NOMO-1 treated with dmso at 0.1 percent for 144 hours (cell line): ENCODE data around the gene TLE4.
"Not testable (repeated sequence)": the region's sequence is repeated elsewhere in the genome, so short reads cannot be mapped to it uniquely, and the experiment has no call there.

Experiments
- DNase-seq: peaks from one replicate; lab custom pipeline; 2025; ENCODE audit not compliant: unreplicated experiment; lab: John Stamatoyannopoulos, UW

TLE4 gene

DNA sequence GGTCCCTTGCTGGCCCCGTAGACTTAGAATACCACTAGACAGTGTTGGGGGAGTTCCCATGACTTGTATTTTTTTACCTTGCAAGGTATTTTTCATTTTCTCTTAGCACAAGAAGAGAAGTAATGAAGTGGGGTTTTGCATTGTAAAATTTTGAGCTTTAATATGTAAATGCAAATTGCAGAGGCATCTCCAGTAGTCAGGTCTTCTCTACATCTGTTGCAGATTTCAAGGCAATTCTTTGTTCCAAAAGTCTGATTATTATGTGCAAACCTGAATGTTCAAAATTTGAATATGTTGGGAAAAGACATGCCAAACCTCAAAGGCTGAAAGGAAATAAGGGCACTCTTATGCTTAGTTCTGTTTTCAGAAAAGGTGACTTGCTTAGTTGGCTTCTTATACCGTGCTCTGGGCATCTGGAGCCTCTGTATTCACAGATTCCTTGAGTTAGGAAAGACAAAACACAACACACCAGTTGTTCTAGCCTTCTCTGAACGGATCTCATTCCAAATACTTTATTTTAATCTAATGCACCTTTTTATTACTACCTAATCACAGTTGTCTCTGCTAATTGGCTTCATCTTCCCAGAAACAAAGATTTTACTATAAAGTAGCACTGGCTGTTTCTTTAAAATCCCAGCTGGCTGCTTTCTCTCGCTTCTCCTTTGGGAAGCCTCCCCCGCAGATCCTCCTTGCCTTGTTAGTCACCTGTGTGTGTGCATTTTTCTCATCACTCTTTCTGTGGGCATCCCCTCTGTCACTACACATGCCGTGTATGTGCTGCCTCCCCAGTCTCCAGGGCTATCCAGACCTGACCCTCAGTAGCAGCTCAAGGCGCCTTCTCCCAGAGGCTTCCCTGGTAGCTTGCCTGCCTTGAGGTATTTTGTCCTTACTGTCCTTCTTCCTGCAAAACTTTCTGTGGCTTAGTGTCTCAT lies 138.2 kb downstream of the TLE4 start:
- no peak for DNase-seq

- no peak for DNase-seq
Observed at GRCh38 chr9:79711874-79712273, 140.1 kb downstream of the TLE4 start.

- no peak for DNase-seq
Observed at GRCh38 chr9:79719021-79719420, 147.3 kb downstream of the TLE4 start.

DNA sequence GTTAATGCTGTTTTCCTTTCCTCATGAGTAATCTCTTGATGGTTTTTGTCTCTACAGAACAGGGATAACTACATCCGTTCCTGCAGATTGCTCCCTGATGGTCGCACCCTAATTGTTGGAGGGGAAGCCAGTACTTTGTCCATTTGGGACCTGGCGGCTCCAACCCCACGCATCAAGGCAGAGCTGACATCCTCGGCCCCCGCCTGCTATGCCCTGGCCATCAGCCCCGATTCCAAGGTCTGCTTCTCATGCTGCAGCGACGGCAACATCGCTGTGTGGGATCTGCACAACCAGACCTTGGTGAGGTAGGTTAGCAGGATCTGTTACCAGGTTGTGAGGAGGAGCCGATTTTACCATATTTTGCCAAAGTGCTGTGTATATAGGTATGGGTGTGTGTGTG lies 148.2 kb downstream of the TLE4 start:
- no peak for DNase-seq

DNA sequence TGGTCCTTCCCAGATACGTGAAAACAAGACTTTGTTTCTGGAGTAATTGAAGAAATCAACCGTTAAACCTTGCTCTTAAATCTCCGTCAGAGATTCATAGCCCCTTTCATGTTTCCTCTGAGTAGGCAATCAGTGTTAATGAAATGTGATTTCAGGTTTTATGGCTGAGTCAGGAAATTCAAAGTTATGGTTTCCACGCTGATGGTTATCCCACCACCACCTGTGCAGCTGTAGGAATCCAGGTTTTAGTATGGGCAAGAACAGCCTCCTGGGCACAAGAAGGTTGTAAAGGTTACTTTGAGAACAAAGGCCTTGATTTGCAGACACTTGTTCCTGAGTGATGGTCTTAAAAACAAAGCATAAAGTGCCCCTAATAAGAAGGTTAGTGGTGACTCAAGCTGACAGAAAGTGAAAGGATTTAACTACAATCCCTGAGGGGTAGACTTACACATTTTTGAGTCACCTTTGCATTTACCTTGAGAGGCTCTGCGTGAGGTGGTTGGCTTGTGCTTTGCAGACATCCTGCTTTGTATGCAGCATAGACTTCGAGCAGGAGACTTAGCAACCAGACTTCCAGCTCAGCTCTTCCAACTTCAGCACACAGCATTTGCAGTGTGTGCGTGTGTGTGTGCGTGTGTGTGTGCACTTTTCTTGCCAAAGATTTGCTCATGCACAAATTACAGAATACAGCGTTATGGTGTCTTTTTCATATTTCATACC lies 159.6 kb downstream of the TLE4 start:
- no peak for DNase-seq

DNA sequence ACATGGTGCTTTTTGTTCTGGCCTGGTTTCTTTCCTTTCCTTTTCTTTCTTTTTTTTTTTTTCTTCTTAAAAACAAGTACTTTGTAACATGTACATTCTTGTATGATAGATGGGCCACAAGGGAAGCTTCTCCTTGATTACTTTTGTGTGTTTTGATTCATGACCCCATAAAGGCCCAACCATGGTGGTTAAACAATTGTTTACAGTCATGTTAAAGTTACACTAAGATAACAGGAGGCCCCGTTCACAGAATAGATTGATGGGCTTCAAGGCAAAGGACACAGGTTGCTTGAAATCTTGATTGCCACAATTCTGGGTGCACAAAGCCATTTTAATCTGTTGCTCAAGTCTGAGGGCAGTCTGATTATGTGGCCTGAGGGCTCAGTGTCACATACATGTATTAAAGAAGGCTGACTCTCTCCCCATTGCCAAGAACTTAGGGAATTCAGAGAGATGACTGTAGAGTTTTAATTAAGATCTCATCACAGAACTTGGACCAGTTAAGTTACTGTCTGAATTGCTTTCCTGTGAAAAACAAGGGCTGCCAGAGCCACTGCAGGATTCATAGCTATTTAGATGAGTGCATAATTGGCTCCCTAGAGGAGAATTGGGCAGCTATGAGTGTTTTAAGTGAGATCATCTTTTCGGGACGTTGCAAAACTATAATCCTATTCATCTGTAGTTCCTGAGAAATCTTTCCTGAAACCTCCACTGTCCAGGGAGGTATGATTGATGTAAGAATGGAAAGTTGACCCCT lies 163.4 kb downstream of the TLE4 start:
- no peak for DNase-seq

DNA sequence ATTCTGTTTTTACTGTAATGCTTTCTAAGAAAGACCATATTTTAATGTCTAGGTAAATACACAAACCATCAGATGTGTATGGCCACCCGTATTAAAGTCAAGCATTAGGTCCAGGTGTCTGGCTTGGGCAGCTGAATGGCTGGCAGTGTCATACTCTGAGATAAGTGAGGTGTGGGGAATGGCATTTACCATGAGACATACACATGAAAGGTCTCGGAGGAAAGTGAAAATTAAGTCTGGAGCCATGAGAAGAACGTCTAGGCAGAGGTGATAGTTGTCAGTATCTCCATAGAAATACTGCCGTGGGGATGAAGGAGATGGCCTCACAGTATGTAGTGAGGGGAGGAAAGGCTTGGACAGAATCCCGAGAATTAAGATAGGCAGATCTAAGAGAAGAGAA lies 164.3 kb downstream of the TLE4 start:
- no peak for DNase-seq

DNA sequence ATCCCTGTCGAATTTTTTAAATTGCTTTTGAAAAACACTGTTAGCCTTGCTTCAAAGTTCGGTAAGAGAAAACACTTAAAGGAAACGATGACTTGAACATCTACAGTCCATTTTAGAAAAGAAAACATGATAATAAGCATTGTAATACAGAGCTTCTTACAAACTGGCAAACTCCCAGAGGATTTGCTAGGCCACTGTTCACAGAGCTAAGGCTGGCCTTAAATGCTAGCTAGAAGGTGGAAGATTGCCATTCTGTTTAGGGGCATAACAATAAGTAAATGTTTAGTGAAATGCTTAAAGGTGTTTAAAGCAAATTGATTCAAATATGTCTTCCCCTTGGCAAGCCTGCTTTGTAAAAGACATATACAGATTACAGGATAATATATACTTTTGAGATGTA lies 169.6 kb downstream of the TLE4 start:
- no peak for DNase-seq

GRCh38 chr9:79742110-79742721 lies 170.5 kb downstream of the TLE4 start:
- no peak for DNase-seq

DNA sequence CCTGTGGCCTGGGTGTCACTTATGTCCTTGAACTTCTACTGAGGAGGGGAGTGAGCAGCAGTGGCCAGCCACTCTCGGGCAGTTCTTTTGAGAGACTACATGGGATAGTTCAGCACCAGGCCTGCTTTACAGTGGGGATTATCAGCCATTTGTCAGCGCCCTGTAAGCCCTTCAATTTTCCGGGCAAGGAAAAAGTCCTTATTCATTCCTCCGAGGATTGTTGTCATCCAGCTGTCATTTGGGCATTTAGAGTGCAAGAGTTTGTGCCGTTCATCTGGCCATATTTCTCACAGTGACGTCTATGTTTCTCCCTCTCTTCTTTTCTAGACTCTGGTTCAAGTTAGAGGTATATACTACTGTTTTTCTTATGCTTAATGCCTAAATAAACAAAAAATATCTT lies 172.8 kb downstream of the TLE4 start:
- DNase-seq = no peak

DNA sequence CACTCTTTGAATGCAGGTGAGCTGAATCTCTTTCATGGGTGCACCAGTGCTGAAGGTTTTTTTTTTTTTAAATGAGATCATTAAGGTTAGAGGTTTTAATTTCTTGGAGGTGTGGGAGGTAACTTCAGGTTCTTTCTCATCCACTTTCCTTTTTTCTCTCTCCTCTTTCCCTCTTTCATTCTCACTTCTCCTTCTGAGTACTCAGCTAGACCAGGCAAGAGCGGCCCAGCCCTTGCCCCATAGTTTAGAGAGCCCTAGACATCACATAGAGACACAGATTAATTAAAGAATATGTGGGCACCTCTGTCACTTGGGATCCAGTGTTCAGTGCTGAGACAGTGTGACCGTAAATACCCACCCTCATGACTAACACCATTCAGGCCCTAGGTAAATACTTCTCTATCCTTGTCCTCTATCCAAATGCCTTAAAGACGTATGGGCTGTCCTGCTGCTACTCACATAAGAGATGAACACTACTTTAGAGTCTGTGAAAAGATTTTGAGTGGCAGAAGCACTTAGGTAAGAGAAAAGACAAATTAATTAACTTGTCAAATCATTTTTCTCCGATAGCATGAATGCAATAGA lies 174.1 kb downstream of the TLE4 start:
- DNase-seq = no peak

DNA sequence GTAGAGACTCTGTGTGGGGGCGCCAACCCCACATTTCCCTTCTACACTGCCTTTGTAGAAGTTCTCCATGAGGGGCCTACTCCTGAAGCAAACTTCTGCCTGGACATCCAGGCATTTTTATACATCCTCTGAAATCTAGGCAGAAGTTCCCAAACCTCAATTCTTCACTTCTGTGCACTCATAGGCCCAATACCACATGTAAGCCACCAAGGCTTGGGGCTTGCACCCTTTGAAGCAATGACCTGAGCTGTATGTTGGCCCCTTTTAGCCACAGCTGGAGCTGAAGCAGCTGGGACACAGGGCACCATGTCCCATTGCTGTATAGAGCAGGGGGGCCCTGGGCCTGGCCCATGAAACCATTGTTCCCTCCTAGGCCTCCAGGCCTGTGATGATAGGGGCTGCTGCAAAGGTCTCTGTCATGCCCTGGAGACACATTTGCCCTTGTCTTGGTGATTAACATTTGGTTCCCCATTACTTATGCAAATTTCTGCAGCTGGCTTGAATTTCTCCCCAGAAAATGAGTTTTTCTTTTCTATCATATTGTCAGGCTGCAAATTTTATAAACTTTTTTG lies 180.2 kb downstream of the TLE4 start:
- DNase-seq = not testable (repeated sequence)

GRCh38 chr9:79756414-79756813 lies 184.6 kb downstream of the TLE4 start:
- DNase-seq = no peak

DNA sequence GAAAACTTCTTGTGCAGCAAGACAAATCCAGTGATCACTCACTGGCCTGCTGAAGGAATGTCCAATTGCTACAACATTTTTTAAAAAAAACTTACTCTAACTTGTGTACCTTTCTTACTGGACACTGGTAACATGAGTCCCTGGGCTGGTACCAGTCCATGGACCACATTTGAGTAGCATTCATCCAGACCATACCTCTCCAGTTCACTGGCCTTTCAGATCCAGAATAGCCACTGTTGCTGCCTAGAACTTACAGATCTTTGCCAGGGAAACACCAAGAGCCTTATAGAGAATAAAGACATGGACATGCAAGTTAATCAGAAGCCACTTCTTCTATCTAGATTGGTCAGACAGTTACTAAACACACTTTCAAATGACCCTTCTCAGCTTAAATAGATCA lies 185.3 kb downstream of the TLE4 start:
- no peak for DNase-seq

DNA sequence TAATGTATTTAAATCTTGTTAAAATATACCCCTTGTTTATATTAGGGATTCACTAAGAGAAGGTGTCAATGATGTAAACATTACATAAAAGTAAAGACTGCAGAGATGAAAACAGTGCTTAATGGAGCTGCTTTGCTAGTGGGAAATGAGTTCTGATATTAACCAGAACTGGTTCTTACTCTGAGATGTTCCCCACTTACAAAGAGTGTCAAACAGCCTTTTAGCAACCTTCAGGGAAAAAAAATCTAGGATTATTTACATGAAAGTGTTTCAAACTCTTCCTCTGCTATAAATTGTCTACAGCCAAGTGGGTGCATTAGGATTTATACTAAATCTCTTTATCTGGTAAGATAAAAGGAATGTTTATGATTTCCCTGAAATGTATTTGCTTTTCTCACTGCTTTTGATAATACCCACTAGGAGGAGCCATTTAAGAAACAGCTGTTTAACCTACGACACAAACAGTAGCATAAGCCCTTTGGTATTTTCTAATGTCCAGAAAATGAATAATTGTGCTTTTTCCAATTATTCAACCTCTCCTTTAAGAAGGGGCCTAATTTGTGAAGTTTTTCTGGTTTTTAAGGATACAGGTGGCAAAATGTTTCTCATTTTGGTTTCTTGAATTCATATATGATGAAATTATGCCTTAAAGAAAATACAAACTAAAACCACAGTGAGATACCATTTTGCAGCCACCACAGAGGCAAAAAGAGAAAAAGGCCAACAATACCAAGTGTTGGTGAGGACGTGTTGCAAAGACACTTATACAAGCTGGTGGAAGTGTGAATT lies 186.3 kb downstream of the TLE4 start:
- DNase-seq = no peak

GRCh38 chr9:79759460-79759859 lies 187.7 kb downstream of the TLE4 start:
- no peak for DNase-seq

DNA sequence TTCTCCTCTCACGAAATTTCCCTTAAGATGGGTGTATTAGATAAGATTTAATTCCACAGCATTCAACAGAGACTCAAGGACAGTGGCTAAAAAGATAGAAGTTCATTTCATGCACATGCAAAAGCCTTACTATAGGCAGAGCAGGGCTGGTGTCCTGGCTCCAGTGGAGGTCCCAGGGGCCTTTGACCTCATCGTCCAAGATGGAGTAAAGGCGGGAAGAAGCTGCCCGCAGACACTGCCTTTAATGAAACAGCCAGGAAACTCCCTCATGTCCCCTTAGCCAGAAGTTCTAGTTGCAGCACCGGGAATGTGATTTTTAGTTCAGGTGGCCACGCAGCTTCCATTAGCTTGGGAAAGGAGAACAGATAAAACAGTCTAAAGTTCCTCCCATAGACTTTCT lies 190.3 kb downstream of the TLE4 start:
- no peak for DNase-seq

DNA sequence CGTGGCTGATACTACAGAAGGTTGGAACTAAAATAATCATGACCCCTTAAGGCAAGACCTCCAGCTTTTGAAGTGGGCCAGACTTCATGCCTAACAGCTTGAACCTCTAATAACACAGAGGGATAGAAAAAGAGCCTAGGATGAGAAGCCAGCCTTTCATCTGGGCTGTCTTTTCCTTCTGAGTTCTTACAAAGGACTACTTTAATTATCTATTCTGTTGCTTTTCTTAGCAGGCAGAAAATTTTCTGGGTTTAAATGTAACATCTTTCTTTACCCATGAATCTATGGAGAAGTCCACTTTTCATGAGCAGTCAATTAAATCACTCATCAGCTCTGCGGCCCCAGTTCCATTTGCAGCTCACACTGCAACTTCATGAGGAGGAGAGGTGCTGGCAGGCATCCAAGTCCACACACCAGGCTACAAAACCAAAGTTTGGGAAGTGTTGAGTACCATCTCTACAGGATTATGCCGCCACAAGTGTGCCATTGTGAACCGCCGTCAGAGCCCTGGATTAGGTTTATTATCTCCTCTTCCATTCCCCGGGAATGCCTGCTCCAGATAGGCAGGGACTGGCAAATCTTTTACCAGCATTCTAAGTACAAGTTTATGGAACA lies 192.0 kb downstream of the TLE4 start:
- no peak for DNase-seq

DNA sequence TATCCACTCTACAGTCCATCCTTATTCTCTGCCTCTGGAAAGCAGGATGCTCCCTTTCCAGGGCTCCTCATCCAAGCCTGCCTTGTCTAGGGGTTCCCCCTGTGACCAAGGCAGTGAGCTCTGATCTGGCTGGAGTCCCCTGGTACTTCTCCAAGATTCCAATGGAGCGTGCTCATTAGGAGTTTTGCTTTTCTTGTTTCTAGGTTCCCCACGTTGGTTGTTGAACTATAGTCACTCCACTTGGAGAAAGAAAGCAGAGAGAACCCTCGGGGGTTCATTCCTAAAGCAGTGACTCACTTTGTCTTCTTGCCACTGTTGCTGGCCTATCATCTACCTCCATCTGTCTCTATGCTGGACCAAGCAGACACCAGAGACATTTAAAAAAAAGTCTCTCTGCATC lies 192.6 kb downstream of the TLE4 start:
- no peak for DNase-seq
